A673 (cell line): ENCODE measurements around the gene MAPK9. TPM values are rescaled to one million over a fixed set of nuclear protein-coding genes. Genes with fewer than 3 reads are reported as not detected.

Experiments
- BruUV-seq: library from RNA; stranded (reverse); fragments of 400-500 nt; replicated peaks from 2 replicates; lab custom pipeline; 2021; lab: Mats Ljungman, UMichigan
- CTCF ChIA-PET: fragments of 300-600 bp; sonication (Branson Sonifier 250); formaldehyde crosslinking; loops from one replicate; lab custom pipeline; 2022; ENCODE audit warnings: antibody characterized with exemption; lab: Charles Lee
- POLR2A ChIA-PET: fragments of 300-600 bp; sonication (Branson Sonifier 250); formaldehyde crosslinking; loops from one replicate; lab custom pipeline; 2022; ENCODE audit warnings: antibody characterized with exemption; ENCODE audit not compliant: low non-redundant PET; lab: Charles Lee
- DNase-seq: peaks from one replicate; pipeline ENCODE4 v3.0.0-alpha.2; 2015; ENCODE audit warnings: low spot score
- H3K27ac ChIP-seq: fragments of 200-600 bp; sonication (generic); 2 replicates; pipeline ENCODE4 v1.5.1; 2016; ENCODE audit warnings: mixed run types, low read depth, mild to moderate bottlenecking, mixed read lengths, antibody characterized with exemption, low read length; ENCODE audit not compliant: poor library complexity, severe bottlenecking
- H3K27me3 ChIP-seq: fragments of 200-600 bp; sonication (generic); replicated peaks from 2 replicates; pipeline ENCODE4 v1.6.1; 2017; ENCODE audit warnings: mixed run types, low read depth, mild to moderate bottlenecking, mixed read lengths, antibody characterized with exemption, low read length; ENCODE audit not compliant: insufficient read depth, poor library complexity
- H3K36me3 ChIP-seq: fragments of 200-600 bp; sonication (generic); 2 replicates; pipeline ENCODE4 v1.6.1; 2016; ENCODE audit warnings: mixed run types, mild to moderate bottlenecking, mixed read lengths, antibody characterized with exemption, low read length; ENCODE audit not compliant: insufficient read depth, poor library complexity, severe bottlenecking
- H3K4me1 ChIP-seq: fragments of 200-600 bp; sonication (generic); 2 replicates; pipeline ENCODE4 v1.6.1; 2017; ENCODE audit warnings: mixed run types, mild to moderate bottlenecking, mixed read lengths, antibody characterized with exemption, low read length; ENCODE audit not compliant: insufficient read depth, poor library complexity, severe bottlenecking
- H3K4me3 ChIP-seq: fragments of 200-600 bp; sonication (generic); 2 replicates; pipeline ENCODE4 v1.5.1; 2016; ENCODE audit warnings: low read depth, mixed run types, mild to moderate bottlenecking, mixed read lengths, low read length; ENCODE audit not compliant: poor library complexity, severe bottlenecking
- H3K9me3 ChIP-seq: fragments of 200-600 bp; sonication (generic); 2 replicates; pipeline ENCODE4 v1.6.1; 2016; ENCODE audit warnings: mixed run types, low read depth, mild to moderate bottlenecking, mixed read lengths, antibody characterized with exemption, low read length; ENCODE audit not compliant: poor library complexity, severe bottlenecking
- CTCF ChIP-seq: fragments of 300-800, 200-600 bp; sonication (generic); conservative IDR thresholded peaks from 2 replicates; pipeline ENCODE4 v1.5.1; 2017; ENCODE audit warnings: low read depth, mild to moderate bottlenecking, antibody characterized with exemption, low read length, moderate library complexity, mixed read lengths
- EZH2 ChIP-seq: fragments of 200-600 bp; sonication (generic); IDR thresholded peaks from 2 replicates; pipeline ENCODE4 v1.6.1; 2017; ENCODE audit warnings: borderline replicate concordance, low read depth, mild to moderate bottlenecking, mixed read lengths, antibody characterized with exemption, low read length; ENCODE audit not compliant: poor library complexity, severe bottlenecking
- intact Hi-C: fragments of 100-400 bp; cut with micrococcal nuclease; formaldehyde crosslinking; loops from one replicate; pipeline ENCODE4 v1.10.0; 2022; ENCODE audit not compliant: unreplicated experiment
- total RNA-seq: library from RNA; stranded (reverse); gene quantifications from 2 replicates; pipeline ENCODE4 v1.2.3, GENCODE V29; 2021

Gene MAPK9
- total RNA-seq, 1 experiment from 2014 or later: 34.4 TPM

DNA sequence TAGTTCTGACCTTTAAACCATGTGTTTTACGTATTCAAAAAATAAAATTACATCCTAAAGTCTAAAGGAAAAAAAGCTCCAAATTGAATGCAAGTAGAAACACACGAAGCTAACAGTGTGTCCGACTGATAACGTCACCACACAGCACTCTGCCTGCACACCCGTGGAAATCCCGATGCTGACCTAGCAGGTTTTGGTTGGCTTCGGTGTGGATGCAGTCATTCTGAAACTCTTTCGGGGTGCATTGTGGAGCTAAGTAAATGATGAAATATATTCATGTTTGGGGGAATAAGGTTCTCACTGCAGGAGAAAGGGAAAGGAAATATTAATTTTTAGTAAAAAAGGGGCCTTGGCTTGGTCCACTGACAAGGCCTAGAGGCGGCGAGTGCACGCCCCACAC, 84.9 kb downstream of the MAPK9 start:
- no peak for TF ChIP-seq CTCF
- no peak for DNase-seq
- BruUV-seq: no TSS peak
- Histone ChIP-seq H3K4me1 (peaks cover 5% of the 10 kb centered on the region), H3K4me3 (no peak overlapping the region), H3K27ac (no peak overlapping the region), H3K9me3 (no peaks in the 10 kb centered on the region), H3K36me3 (no peaks in the 10 kb centered on the region), H3K27me3 (no peaks in the 10 kb centered on the region)
- POLR2A ChIA-PET: no interaction called here
- CTCF ChIA-PET: no interaction called here
- intact Hi-C loops: no loop called here

DNA sequence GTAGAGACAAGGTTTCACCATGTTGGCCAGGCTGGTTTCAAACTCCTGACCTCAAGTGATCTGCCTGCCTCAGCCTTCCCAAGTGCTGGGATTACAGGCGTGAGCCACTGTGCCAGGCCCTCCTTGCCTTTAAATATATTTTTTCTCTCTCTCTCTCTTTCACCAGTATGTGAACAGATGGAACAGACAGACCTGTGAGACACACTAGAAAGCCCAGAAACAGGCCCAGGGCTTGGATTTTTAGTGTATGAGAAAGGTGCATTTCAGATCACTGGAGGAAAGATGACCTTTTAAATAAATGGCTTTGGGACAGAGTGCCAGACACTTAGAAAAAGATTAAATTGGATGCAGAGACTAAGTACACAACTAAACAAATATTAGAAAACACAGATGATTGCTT, 86.0 kb downstream of the MAPK9 start:
- DNase-seq: no peak
- no peaks in the 10 kb centered on the region for H3K9me3 ChIP-seq
- H3K27me3 ChIP-seq: no peaks in the 10 kb centered on the region
- no peak overlapping the region for H3K4me3 ChIP-seq
- intact Hi-C loops: no loop called here
- peaks cover 5% of the 10 kb centered on the region for H3K4me1 ChIP-seq
- ChIA-PET POLR2A (no interaction called here), CTCF (no interaction called here)
- no TSS peak for BruUV-seq
- no peak overlapping the region for H3K27ac ChIP-seq
- H3K36me3 ChIP-seq: no peaks in the 10 kb centered on the region
- TF ChIP-seq CTCF (no peak), EZH2 (no peak)

DNA sequence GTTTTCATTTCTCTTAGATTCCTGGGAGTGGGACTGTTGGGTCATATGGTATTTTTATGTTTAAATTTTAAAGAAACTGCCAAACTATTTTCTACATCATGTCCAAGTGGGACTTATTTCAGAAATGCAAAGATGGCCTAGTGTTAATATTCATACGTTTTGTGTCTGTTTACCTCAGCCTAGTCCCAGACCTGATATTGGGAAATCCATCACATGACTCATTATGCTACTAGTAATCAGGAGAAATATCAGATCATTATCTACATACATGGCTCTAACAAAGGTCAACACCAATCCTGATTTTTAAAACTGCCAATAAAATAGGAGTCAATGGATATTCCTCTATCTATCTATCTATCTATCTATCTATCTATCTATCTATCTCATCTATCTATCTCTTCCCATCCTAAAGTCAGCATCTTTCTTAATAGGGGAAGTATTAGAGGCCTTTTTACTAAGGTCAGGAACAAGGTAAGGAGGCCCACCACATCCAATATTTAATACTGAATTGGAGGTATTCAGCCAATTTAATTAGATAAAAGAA, 87.5 kb downstream of the MAPK9 start:
- H3K4me3 ChIP-seq: no peak overlapping the region
- no TSS peak for BruUV-seq
- H3K27ac ChIP-seq: no peak overlapping the region
- intact Hi-C loops: loop anchor here (5.0 kb wide), 1 partner anchor 268 kb away; no protein-coding TSS in a partner anchor
- H3K9me3 ChIP-seq: no peaks in the 10 kb centered on the region
- TF ChIP-seq EZH2: no peak
- no peak for TF ChIP-seq CTCF
- H3K36me3 ChIP-seq: no peaks in the 10 kb centered on the region
- no peak for DNase-seq
- peaks cover 5% of the 10 kb centered on the region for H3K4me1 ChIP-seq
- POLR2A ChIA-PET: no interaction called here
- no peaks in the 10 kb centered on the region for H3K27me3 ChIP-seq
- CTCF ChIA-PET: no interaction called here
